Activated naive CD4-positive, alpha-beta T cell treated with Interleukin-2 at 50 U/mL for 16 hours (primary cell): ENCODE data around the gene SIRPA.
A peak's percentile ranks its signal among the peaks of the same experiment; 100 is the strongest.

ENCODE experiments used
- DNase-seq: peaks from one replicate; pipeline ENCODE4 v3.0.0-alpha.2; 2020

The SIRPA gene

DNA sequence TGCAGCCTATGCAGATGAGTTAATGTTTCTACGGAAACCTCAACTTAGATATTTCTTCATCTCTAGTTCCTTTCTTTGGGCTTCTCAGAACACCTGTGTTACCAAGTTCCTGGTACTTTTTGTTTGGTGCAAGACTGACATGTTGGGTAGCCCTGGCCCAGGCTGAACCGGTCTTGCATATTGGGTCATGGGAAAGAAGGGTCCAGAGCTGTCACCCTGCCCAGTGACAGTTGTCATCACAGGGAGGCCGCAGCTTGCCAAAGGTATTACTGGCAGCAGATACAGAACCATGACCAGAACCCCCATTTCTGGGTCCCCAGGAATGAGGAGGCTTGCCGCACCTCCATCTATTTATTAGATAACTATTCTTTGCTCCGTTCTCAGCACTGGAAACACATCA, 58.4 kb downstream of the SIRPA start:
- no peak for DNase-seq

DNA sequence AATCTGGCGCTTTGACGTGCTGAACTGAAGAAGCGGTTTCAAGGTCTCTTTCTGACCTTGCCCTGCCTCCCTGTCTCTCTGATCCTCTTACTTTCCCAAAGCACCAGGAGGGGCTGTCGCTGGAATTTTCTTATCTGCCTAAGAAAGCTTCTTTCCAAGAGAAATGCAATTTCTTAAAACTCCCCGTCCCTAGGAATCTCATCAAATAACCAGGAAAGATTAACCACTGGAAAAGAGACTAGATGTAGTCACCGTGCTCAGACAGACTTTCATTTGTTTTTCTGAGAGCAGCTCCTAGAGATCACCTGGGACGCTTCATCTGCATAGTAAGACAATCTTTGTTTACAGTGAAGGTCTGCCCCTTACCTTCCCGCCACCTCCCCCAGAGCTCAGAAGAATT, 60.0 kb downstream of the SIRPA start:
- no peak for DNase-seq

DNA sequence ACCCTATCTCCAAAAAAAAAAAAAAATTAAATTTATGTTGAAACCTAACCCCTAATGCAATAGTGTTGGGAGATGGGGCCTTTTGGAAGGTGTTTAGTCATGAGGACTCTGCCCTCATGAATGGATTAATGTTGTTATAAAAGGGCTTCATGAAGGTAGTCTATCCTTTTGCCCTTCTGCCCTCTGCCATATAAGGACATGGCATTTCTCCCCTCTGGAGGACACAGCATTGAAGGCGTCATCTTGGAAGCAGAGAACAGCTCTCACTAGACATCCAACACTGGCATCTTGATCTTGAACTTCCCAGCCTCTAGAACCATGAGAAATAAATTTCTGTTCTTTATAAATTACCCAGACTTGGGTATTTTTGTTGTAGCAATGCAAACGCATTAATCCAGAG, 63.2 kb downstream of the SIRPA start:
- DNase-seq = no peak

DNA sequence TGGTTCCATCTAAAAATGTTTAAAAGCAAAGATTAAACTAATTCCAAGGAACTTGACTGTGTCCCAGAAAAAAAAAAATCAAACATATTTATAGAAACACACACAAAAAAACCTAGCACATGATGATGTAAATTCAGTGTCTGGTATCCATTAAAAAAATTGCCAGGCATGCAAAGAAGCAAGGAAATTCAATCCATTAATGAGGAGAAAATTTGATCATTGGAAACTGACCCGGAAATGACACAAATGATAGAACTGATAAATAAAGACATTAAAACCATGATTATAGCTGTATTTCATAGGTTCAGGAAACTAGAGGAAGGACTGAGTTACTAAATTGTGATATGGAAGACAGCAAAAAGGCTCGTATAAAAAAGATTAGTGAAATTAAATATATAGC, 63.9 kb downstream of the SIRPA start:
- no peak for DNase-seq

DNA sequence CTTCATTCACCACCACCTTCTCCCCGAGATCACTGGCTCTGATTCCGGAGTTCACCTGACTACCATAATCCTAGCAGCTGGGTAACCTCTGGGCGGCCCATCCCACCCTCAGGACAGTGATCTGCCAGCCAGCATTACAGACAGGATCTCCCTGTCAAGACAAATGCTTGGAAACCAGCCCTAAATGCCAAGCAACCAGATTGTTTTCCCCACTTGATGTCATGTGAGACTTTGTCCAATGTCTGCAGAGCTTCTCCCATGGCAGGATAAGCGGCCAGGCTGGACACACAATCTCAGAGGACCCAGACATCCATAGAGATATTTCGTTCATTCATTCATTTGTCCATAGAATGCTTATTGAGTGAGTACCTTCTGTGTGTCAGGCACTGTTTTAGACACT, 66.2 kb downstream of the SIRPA start:
- DNase-seq = no peak

DNA sequence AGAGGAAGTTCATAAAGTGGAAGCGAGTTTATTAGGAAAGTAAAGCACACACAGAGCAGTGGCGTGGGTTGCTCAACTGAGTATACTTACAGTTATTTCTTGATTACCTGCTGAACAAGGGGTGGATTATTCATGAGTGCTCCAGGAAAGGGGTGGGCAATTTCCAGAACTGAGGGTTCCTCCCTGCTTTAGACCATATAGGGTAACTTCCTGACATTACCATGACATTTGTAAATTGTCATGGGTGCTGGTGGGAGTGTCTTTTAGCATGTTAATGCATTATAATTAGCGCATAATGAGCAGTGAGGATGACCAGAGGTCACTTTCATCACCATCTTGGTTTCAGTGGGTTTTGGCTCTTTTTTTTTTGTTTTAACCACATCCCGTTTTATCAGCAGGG, 68.9 kb downstream of the SIRPA start:
- no peak for DNase-seq

DNA sequence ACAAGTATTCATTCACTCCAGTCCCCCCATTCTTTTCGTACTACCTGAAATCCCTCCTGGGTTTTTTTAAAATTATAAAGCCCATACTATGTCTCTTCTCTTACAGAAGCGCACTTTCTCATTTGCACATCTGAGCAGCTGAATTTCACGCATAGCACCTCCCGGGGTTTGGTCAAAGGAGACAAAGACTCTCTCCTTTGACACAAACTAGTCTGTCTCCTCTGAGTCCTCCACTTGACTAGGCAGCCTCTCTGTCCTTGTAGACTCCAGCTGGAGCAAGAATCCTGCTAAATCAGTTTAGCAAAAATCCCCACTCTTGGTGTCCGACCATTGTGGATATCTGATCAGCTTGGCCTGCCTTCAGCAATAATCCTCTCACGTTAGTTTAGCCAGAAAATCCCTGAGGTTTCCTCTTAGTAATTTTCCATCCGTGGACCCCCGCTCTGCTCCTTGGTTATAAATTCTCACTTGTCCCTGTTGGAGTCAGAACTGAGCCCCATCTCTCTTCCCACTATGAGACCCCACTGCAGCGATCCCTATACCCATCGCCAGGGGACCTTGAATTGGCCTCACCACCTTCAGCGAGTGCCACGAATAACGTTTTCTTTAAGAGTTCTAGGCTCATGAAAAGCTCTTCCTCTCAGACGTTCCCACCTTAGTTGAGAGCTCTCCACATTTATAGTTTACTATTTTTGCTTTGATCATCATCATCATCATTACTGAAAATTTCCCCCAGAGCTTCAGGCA, 69.6 kb downstream of the SIRPA start:
- DNase-seq = peak; percentile 18

DNA sequence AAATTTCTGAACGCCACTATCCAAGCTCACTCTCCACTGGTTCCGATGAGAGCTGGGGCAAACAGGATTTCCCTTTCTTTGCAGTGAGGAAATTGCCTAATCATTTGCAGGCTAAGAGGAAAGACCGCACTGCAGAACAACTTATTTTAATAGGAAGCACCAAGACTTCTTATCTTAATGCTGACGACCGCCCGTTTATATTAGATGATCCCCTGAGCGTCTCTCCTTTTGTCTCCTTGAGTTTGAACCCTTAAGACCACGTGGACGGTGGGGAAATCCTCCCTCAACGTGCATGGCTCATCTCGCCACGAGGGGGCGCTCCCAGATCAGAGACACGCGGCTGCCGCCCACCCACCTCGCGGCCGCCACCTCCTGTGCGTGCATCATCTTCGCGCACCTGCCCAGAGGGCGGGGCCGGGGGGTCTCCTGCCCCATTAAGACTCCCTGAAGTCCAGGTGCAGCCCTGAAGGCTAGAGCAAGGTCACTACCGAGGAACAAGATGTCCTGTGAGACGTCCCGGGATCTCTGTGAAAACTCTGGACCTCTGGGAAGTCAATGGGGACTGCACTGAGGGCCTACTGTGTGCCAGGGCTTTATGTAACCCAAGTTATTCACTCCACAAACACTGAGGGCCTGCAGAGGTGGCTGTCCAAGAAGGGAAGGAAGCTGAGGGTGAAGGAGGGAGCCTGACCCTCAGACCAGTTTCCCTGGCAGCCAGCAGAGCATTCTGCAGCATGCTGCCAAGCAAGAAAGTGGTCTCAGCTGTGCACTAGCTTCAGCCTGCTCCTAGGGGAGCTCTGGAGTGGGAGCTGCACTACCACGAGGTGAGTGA, 70.5 kb downstream of the SIRPA start:
- DNase-seq = peak; percentile 84

DNA sequence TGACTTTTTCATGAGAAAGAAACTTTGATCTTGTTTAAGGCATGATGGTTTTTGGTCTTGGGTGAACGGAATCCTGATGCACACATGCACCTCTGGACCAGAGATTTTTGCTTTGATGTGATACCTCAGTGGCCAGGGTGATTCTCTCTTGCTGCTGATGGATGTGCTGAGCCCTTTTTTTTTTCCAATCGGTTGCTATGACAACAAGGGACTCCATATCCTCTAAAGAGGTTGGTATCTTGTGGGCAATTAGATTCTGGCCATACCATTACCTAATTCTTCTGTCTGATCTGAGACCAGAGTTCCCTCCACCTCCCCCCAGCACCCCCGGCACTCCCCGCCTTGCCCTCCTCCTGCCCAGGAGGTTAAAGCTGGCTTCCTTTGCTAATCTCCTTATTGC, 73.8 kb downstream of the SIRPA start:
- no peak for DNase-seq

DNA sequence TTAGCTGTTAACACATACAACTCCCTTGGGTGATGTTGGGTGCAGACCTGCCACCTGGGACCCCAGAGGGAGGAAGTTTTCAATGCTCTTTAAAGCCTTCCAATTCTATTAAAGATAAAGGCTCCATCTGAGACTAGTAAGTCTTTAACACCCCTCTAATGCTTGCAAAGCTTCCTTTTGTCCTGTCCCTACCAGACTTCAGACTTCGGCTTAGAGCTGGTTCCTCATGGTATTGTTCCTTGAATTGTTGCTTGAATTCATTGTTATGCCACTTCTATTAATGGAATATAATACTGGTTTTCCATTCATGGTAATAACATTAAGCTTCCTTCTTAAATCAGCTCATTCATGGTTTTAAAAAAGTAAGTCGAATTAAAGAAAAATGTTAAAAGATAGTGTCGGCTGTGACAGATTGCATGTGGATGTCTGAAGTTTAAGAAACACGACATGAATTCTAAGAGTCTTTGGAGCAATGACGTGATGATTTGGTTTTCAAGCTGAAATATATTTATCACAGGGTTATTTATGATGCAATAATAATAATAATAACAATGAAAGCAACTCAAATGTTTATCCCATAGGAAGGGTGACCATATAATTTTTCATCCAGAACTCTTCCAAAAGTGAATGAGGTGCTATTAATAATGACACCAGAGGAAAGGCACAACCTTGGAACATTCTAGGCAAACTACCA, 76.8 kb downstream of the SIRPA start:
- DNase-seq = no peak

DNA sequence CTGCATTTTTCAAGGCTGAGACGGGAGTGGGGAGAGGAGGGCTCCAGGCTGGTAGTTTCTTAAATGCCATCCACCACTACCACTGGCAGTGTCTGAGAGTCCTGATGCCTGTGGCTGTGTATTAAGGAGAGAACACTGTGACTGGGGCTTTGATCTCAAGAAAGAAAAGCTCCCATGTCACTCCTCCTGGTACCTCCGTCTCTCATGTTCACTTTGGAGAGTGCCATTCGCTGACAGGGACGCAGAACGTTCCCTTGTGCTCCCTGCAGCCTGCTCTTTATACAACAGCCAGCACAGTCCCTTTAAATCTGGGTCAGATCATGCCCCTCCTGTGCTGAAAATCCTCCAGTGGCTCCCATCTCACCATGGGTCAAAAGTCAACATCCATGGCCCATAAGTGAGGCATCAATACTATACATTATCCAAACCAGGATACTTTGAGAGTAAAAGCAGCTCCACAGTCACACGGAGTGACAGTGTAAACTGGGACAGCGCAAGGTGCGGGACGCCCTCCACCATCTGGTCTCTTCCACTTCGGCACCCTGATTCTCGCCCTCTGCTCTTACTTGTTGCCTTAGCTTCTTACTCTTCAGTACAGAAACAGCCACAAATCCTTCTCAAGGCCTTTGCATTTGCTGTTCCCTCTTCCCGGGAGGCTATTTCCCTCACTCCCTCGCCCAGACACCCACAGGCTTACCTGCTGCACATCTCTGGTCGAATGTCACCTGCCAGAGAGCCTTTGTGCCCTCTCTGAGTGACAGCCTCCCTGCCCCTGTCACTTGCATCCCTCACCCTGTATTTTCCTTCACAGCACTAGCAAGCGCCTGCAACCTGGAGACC, 78.6 kb downstream of the SIRPA start:
- no peak for DNase-seq

DNA sequence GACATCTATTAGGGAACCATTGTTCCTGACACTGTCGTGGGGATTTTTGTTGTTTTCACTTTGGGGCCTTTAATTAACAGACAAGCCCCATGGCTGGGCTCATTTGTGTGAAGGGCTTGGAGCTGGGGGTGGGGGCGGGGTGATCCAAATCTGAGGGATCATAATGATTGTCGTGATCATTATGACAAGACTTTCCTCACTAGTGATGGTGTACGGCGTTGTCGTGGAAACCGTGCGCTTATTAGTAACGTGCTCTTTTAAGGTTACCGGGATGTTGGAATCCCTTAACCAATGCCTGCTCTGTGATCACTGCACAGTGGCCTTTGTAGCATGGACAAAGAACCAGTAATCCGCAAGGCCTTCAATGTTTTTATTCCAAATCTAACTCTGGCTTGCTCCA, 80.1 kb downstream of the SIRPA start:
- DNase-seq = no peak

DNA sequence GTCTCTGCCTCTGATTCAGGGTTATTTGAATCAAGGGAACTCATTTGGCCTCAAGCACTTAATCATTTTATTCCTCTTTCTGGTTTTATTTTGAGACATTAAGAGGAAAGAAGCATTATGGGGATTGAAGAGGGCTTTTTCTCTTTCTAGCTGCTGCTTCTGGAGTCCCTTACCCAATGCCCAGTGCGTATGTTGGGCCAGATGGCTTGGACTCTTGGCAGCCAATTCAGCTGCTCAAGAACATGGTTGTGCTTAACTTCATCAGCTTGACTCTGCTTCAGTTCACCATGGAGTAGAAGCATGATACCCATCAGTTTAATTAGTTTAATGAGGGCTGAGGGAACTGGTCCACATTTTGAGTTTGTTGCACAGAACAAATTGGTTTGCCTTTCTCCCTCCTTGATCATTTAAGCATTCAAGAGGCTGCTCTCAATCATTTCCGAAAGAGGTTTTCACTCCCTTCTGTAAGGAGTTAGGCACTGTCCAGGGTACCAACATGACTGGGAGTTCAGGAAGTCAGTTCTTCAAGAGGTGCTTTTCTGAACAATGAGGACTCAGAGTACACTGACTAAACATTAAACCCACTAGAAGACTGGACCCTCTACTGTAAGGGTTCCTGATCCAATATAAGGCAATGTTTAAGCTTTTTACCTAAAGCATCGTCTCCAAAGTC, 84.0 kb downstream of the SIRPA start:
- DNase-seq = no peak

DNA sequence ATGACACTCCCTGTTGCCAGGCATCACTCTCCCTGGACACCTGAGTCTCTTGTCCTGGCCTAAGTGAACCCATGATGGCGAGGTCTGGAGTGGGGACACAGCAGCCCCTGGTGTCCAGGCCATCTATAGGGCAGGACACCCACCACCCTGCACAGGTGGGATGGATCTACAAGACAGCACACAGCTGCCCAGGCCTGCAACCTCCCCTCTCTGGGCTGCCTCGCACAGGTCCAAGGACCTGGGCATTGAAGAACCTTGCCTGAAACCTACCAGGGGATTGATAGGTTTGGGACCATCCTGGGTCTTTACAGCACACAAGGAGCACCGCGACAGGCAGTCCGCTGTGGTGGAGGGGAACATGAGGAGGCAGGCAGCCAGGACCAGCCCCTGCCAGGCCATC, 87.5 kb downstream of the SIRPA start:
- no peak for DNase-seq

DNA sequence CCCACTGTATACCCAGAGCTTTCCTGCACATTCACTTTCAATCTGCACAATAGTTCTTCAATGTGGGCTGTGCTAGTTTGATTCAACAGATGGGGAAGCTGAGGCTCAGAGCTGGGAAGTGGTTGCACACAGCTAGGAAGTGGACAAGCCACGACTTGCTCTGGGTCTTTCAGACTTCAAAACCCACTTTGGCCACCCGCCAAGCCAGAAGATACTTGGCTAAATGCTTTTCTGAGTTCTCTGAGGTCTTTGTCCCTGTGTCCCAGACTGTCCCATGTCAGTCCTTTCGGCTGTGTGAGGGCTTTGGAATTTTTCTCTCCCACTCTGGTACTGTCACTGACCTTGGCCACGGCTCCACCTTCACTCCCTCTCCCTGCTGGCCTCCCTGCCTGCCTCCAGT, 88.1 kb downstream of the SIRPA start:
- DNase-seq = no peak

DNA sequence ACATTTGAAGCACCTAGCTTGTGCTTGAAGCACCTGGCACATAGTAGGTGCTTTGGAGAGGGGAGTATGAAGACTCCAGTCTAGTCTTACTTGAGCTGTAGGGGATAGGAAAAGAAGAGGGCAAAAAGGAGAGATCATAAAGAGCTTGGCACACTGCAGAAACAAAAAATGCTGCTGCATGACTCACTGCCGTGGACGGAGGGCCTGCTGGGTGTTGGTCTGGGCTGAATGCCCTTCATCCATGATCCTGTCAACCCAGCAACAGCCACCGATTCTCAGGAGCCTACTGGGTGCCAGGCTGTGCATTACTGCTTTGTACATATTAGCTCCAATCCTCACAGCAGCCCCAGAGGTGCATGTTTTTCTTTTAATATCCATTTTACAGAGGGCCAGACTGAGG, 92.6 kb downstream of the SIRPA start:
- no peak for DNase-seq
